SJSA1 (cell line): ENCODE measurements around the gene GPX4. TPM values are rescaled to one million over a fixed set of nuclear protein-coding genes. Genes with fewer than 3 reads are reported as not detected.

Experiments
- DNase-seq, 2 experiments: peaks; one replicate each; pipeline ENCODE4 v3.0.0-alpha.2; 2015 to 2020; ENCODE audit warnings: low spot score in 2 of 2, low read depth in 1 of 2
- H3K27ac ChIP-seq: fragments of 250-450 bp; sonication (Bioruptor Pico); 2 replicates; pipeline ENCODE4 v1.5.1; 2020; ENCODE audit warnings: mild to moderate bottlenecking, moderate library complexity
- H3K27me3 ChIP-seq: fragments of 250-450 bp; sonication (Bioruptor Pico); replicated peaks from 2 replicates; pipeline ENCODE4 v1.5.1; 2020; ENCODE audit warnings: mild to moderate bottlenecking, moderate library complexity
- H3K36me3 ChIP-seq: fragments of 250-450 bp; sonication (Bioruptor Pico); 2 replicates; pipeline ENCODE4 v1.5.1; 2020; ENCODE audit warnings: mild to moderate bottlenecking
- H3K4me1 ChIP-seq: fragments of 250-450 bp; sonication (Bioruptor Pico); replicated peaks from 2 replicates; pipeline ENCODE4 v1.6.1; 2021; ENCODE audit warnings: mild to moderate bottlenecking
- H3K4me3 ChIP-seq: fragments of 250-450 bp; sonication (Bioruptor Pico); 2 replicates; pipeline ENCODE4 v1.5.1; 2020; ENCODE audit warnings: mild to moderate bottlenecking
- H3K9me3 ChIP-seq: fragments of 250-450 bp; sonication (Bioruptor Pico); replicated peaks from 2 replicates; pipeline ENCODE4 v1.5.1; 2020; ENCODE audit warnings: mild to moderate bottlenecking
- total RNA-seq: library from RNA; depleted of rRNA; stranded (reverse); fragments of >200 nt; shearing (Covaris generic); gene quantifications from 2 replicates; pipeline ENCODE4 v1.2.3, GENCODE V29; 2014

Gene GPX4
- total RNA-seq, 1 experiment from 2014 or later = 449 TPM

DNA sequence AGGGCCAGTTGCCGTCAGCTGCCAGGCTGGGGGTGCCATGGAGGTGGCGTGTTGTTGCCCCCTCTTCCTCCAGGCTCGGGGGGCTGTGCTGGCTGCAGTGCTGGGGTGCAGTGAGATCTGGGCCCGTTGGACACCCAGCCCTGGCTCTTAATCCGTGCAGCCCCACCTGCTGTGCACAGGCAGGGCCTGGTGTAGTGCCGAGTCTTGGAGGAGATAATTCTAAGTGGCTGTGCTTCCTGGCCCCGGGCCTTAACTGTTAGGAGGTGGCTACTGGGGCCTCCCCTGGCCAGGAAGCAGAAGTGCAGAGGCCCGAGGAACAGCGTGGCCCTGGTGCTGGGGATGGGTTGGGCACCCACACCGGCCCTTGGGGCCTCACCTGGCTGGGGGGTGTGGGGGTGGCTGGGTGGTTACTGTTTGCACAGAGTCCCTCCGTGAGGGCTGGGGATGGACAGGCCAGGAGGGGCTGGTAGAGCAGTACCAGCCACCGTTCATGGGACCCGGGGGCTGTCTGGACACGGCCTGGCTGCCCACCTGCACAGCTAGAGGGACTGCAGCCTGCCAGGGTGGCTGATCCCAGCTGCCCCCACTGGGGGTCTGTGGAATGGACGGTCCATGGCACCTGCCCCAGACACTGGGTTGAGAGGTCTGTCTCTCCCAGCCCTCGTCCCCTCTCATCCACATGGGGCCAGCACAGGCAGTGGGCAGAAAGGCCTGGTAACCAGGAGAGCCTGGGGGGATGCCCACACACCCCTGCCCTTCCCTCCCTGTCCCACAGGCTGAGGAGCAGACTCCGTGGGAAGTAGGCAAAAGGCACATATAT, 3.3 kb downstream of the GPX4 start:
- Histone ChIP-seq H3K4me3 (no peak overlapping the region), H3K4me1 (peaks cover 22% of the 10 kb centered on the region), H3K27ac (no peak overlapping the region), H3K36me3 (peaks cover 61% of the 10 kb centered on the region), H3K27me3 (no peaks in the 10 kb centered on the region), H3K9me3 (no peaks in the 10 kb centered on the region)
- DNase-seq = no peak

DNA sequence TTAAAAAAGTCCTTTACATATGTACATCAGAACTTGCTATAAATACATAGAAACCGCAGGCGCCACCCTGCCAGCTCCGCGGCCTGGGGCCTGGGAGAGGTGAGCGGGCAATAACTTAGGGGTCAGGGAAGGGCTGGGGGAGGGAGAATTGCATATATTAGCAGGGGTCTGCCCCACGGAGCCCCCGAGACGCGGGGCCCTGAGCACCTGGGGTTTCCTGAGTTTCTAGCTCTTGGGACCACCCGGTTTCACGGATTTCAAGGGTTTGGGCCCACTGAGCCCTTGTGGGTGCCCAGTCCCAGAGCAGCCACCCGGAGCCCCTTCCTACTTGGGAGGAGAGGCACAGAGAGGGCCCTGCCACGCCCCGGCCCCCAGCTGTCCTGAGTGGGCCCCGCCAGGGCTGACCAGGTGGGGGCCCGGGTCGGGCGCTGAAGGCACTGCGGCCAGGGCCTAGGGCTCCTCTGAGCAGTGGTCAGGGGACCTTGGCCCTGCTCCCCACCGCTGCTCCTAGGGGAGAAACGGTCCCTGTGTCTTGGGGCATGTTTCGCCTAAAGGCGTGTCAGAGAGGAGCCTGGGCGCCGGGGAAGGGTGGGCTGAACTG, 4.0 kb downstream of the GPX4 start:
- H3K36me3 ChIP-seq = peaks cover 68% of the 10 kb centered on the region
- no peak overlapping the region for H3K27ac ChIP-seq

DNA sequence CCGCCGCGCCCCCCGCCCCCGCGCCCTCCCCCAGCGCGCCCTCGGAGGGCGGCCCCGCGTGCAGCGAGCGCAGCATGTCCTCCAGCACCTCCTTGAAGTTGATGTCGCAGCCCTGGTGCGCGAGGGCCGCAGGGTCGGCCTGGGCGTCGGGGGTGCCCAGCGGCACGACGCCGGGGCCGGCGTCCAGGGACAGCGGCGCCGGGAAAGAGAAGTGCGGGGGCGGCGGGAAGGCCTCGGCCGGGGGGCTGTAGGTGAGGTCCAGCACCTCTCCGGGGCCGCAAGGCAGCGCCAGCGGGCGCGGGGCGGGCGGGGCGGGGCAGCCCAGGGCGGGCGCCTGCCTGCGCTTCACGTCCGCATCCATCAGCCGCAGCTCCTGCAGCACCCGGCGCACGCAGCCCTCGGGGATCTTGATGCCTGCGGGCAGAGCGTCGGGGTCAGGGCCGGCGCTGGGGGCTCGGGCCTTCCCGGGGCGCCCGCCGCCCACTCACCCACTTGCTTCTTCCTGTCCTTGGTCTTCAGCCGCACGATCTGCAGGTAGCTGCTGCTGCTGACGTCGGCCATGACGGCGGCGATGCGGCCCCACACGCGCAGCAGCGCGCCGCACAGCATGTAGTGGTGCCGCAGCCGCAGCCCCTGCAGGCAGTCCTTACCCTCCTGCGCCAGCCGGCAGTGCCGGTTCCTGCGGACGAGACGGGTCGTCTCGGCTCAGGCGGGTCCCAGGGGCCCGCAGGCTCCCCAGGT, 4.7 kb downstream of the GPX4 start:
- Histone ChIP-seq H3K9me3 (no peaks in the 10 kb centered on the region; the same call in 1 of the 2 replicates), H3K27me3 (no peaks in the 10 kb centered on the region), H3K4me3 (no peak overlapping the region), H3K36me3 (peaks cover 72% of the 10 kb centered on the region), H3K27ac (no peak overlapping the region), H3K4me1 (peaks cover 18% of the 10 kb centered on the region)
- DNase-seq = no peak

More for the DNA sequence above, 4.0 kb downstream of the GPX4 start:
- H3K4me1 ChIP-seq = peaks cover 18% of the 10 kb centered on the region
- no peaks in the 10 kb centered on the region; the same call in 1 of the 2 replicates for H3K9me3 ChIP-seq
- DNase-seq = no peak
- no peaks in the 10 kb centered on the region for H3K27me3 ChIP-seq
- H3K4me3 ChIP-seq = no peak overlapping the region

DNA sequence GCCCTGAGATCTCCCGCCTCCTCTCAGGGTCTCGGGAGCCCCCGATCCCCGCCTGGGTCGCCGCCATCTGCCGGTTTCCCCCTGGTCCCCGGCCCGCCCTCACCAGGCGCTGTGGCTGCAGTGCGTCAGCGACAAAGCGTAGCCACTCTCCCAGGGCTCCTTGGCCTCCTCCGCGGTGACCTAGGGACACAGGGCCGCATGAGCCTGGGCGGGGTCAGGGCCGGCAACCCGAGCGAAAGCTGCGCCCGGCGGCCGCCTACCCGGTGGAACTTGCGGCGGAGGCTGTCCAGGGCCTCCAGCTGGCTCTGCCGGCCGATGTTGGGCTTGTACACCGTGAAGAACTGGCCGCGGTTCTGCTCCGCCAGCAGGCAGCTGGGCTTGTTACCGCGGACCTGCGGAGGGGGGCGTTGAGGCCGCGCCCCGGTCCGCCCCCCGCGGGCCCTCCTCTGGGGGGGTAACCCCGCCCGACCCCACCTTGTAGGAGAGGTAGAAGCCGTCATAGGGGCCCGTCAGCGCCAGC, 5.3 kb downstream of the GPX4 start:
- peaks cover 79% of the 10 kb centered on the region for H3K36me3 ChIP-seq
- H3K27ac ChIP-seq = no peak overlapping the region
- no peaks in the 10 kb centered on the region for H3K27me3 ChIP-seq
- no peak overlapping the region for H3K4me3 ChIP-seq
- DNase-seq = no peak
- H3K4me1 ChIP-seq = peaks cover 24% of the 10 kb centered on the region
- no peaks in the 10 kb centered on the region; the same call in 1 of the 2 replicates for H3K9me3 ChIP-seq

DNA sequence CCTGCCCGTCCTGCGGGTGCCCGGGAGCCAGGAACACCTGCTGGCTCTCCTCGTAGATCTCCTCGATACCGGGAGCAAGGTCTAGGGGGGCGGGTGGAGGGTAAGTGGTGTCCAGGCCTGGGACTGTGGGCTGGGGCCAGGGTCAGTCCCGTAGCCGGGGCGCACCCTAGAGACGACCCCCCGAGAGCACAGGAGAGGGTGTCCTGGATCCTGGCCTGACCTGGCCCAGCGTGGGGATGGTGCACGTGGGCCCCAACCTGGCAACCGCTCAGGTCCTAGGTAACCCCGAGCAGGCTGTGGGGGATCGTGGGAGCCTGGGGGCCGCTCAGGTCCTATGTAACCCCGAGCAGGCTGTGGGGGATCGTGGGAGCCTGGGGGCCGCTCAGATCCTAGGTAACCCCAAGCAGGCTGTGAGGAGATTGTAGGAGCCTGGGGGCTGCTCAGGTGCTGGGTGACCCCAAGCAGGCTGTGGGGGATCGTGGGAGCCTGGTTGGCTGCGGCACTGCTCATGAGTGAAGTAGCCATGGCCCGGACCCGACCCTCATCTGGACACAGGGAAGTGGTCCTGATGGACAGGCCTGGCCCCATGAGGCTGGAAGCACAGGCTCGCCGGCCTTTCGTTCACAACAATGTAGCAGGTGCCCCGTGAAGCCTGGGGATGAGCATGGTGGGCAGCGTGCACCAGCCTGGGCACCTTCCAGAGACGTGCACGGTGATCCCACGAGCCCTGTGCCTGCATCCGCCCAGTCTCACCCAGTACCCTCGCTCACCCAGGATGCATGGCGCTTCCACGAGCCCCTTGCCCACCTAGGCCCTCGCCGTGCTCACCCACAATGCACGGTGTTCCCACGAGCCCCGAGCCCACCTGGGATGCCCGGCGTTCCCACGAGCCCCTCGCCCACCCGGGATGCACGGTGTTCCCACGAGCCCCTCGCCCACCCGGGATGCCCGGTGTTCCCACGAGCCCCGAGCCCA, 6.2 kb downstream of the GPX4 start:
- peaks cover 20% of the 10 kb centered on the region for H3K4me1 ChIP-seq
- no peak overlapping the region for H3K27ac ChIP-seq
- H3K27me3 ChIP-seq = no peaks in the 10 kb centered on the region
- no peak overlapping the region for H3K4me3 ChIP-seq
- H3K36me3 ChIP-seq = peaks cover 82% of the 10 kb centered on the region
- H3K9me3 ChIP-seq = no peaks in the 10 kb centered on the region; the same call in 1 of the 2 replicates
- no peak for DNase-seq

DNA sequence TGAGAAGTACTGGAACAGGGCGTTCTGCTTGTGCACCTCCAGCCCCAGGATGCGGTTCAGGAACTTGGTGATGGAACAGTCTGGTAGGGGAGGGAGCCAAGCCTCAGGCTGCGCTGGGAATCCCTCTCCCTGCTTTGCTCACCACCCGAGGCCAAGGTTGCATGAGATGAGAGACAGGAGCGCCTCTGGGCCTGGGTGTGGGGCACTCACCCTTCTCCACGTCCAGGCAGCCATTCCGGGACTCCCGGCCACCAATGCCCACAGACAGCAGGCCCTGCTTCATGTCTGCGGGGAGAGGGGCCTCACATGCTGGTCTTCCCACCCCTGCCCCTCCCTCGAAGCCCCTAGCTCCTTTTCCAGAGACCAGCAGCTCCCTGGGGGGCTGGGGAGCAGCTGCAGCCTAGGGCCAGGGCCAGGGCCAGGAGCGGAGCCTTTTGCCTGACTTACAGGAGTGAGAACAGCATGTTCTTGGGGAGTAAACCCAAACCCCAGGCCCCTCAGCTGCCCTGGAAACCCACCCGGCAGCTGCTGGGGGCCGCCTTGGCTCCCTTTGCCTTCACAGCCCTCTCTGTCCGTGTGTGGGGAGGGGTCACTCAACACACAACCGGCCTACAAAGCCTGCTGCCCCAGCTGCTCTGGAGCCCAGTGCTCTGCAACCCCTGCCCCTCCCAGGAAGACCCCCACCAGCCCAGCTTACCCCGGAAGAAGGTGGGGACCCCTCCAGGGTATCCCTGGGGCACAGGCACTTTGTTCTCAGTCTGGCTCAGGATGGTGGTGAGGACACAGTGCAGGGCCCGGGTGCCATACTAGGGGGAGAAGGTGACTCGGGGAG, 7.2 kb downstream of the GPX4 start:
- Histone ChIP-seq H3K36me3 (peaks cover 82% of the 10 kb centered on the region), H3K27ac (no peak overlapping the region), H3K27me3 (no peaks in the 10 kb centered on the region), H3K4me1 (peaks cover 16% of the 10 kb centered on the region), H3K4me3 (no peak overlapping the region), H3K9me3 (no peaks in the 10 kb centered on the region; the same call in 1 of the 2 replicates)
- no peak for DNase-seq

DNA sequence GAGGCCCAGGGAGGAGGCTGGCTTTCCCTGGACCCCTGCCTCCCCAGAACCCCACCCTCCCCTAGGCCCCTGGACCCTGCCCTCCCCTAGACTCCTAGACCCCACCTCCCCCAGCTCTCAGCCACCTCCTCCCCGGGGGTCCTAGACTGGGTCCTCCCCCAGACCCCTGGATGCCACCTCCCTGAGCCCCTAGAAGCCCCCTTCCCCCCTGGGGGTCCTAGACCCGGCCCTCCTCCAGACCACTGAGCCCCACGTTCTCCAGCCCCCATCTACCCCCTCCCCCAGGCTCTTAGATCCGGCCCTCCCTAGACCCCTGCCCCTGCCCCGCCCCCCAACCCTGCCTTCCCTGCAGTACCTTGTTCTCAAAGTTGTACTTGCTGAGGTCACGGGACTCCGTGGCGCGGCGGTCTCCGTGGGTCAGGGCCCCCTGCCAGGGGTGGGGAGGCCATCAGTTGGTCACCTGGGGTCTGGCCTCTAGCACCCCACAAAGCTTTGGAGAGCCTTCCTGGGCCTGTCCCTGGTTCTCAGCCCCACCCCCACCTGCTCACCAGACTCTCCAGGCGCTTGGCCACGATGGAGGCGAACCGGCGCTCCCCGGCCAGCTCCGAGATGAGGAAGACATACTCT, 8.0 kb downstream of the GPX4 start:
- Histone ChIP-seq H3K4me1 (peaks cover 16% of the 10 kb centered on the region), H3K27ac (no peak overlapping the region), H3K36me3 (peaks cover 82% of the 10 kb centered on the region), H3K4me3 (no peak overlapping the region), H3K9me3 (no peaks in the 10 kb centered on the region; the same call in 1 of the 2 replicates), H3K27me3 (no peaks in the 10 kb centered on the region)
- DNase-seq = no peak

DNA sequence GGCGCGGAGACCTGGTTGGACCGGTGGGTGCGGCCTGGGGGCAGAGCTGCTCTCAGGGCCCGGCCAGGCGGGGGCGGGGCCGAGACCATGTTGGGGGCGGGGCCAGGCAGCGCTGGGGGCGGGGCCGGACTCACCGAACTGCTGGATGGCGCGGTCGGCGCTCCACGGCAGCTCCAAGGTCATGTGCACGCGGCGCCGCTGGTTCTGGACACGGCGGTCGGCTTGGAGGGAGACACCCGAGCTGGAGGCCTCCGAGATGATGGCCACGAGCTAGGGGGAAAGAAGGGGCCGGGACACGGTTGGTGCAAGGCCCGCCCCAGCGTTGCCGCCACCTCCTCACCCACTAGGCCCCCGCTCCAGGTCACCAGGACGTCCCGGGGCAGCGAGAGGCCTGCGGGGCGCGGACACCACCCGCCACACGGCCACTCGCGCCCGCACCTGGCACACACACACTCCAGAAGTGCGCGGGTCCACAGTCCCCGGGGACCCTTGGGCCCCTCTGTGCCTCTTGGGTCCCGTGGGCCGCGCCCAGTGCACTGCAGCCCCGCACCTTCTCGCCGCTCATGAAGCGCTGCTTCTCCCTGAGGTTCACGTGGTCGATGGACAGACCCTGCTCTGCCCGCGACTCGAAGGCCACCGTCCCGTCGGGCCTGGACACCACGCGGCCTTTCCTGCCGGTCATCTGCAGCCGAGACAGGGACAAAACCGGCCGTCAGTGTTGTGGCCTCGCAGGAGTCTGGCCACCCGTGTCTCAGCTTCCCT, 8.7 kb downstream of the GPX4 start:
- H3K27ac ChIP-seq = no peak overlapping the region
- H3K27me3 ChIP-seq = no peaks in the 10 kb centered on the region
- no peak overlapping the region for H3K4me3 ChIP-seq
- peaks cover 16% of the 10 kb centered on the region for H3K4me1 ChIP-seq
- no peaks in the 10 kb centered on the region; the same call in 1 of the 2 replicates for H3K9me3 ChIP-seq
- DNase-seq = no peak
- H3K36me3 ChIP-seq = peaks cover 82% of the 10 kb centered on the region

DNA sequence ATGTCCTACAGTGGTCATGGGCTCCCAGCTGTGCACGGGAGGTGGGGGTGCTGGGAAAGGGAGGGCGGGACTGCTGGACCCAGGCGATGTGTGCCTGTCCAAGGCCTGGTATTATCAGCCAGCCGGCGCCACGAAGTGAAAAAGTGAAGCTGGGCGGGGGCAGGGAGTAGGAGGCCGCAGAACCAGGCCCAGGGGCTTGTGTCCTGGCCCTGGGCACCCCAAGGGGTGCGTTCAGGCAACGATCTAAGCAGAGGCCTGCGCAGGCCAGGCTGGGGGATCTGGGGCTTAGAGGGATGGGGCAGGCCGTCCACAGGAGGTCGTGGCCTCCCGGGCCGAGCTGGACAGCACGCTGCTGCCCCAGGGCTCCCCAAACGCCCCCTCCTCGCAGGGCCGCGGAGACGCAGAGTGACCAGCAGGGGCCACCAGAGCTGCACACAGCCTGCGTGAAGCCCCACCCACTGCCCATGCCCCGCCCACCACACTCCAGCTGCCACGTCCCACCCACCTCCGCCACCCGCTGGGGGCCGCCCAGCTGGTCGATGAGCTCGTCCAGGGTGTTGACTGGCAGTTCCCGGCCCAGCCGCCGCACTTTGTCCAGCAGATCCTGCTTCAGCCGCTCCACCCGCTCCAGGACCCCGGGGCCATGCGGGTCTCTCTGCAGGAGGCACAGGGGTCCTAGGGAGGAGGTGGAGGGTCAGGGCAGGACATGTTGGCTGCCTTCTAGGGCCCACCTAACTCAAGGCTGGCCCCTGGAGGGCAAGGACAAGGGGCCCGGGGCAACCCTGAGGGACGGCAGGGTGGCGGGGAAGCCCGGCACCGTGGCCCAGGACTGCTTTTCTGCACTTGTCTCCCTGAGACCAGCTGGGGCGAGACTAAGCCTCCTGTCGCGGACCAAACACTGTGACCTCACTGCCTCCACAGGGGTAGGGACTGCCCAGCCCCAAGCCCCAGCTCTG, 9.5 kb downstream of the GPX4 start:
- Histone ChIP-seq H3K4me3 (no peak overlapping the region), H3K27ac (no peak overlapping the region), H3K4me1 (peaks cover 16% of the 10 kb centered on the region), H3K27me3 (no peaks in the 10 kb centered on the region), H3K36me3 (peaks cover 85% of the 10 kb centered on the region), H3K9me3 (no peaks in the 10 kb centered on the region; the same call in 1 of the 2 replicates)
- DNase-seq = peak; percentile 65 to 98

DNA sequence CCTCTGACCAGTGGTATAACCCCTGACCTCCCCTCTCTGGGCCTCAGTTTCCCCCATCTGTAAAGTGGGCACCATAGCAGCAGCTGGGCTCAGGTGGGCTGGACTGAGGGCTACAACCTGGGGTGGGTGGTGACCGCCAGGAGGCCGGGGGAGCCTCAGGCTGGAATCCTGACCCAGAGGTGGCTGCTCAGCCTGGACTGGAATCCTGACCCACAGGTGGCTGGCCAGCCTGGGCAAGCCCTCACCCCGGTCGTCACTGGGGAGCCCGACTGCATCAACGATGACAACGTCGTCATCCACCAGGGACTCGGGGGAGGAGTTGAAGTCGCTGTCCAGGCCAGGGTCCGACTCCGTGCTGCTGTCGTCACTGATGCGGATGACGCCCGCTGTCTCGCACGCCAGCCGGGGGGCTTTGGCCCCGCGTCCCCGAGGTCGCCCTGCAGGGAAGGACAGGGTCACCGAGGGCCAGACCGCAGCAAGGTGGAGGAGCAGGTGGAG, 10.2 kb downstream of the GPX4 start:
- peaks cover 87% of the 10 kb centered on the region for H3K36me3 ChIP-seq
- H3K27me3 ChIP-seq = no peaks in the 10 kb centered on the region
- no peak overlapping the region for H3K4me3 ChIP-seq
- H3K27ac ChIP-seq = no peak overlapping the region
- H3K4me1 ChIP-seq = peaks cover 16% of the 10 kb centered on the region
- H3K9me3 ChIP-seq = no peaks in the 10 kb centered on the region; the same call in 1 of the 2 replicates
- no peak for DNase-seq
